ENCODE measurements around the gene DPPA5.

DNA sequence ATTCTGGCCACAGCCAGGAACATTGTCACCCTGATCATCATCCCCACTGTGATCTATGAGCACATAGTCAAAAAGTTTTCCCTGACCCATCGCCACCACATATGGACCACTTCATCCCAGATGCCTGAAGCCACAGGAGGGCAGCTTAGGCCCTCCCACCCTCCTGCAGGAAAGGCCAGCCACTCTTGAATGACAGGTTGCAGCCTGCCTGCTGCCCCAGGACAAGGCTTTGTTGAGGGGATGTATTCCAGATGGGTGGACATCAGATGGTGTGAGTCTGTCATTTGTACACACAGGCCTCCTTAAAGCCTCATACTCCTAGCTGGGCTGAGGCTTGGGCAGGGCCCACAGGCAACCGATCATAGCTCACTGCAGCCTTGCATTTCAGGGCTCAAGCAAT, 30.8 kb downstream of the DPPA5 start:
- TF ChIP-seq ARNT (IDR thresholded peaks at IDR 0.05) = no peak
- no peak for TF ChIP-seq ELF4 (IDR thresholded peaks at IDR 0.05)
- no peak for TF ChIP-seq FOXM1 (IDR thresholded peaks at IDR 0.05; ENCODE audit: borderline replicate concordance)
- TF ChIP-seq TARDBP (IDR thresholded peaks at IDR 0.05) = no peak
- TF ChIP-seq BHLHE40 (IDR thresholded peaks at IDR 0.05; ENCODE audit: borderline replicate concordance) = no peak
- no peak for TF ChIP-seq HDGF (IDR thresholded peaks at IDR 0.05; ENCODE audit: borderline replicate concordance)
- no peak for TF ChIP-seq SP1 (IDR thresholded peaks at IDR 0.05)
- TF ChIP-seq, protein P1, sequence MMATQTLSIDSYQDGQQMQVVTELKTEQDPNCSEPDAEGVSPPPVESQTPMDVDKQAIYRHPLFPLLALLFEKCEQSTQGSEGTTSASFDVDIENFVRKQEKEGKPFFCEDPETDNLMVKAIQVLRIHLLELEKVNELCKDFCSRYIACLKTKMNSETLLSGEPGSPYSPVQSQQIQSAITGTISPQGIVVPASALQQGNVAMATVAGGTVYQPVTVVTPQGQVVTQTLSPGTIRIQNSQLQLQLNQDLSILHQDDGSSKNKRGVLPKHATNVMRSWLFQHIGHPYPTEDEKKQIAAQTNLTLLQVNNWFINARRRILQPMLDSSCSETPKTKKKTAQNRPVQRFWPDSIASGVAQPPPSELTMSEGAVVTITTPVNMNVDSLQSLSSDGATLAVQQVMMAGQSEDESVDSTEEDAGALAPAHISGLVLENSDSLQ (IDR thresholded peaks at IDR 0.05) = no peak
- no peak for TF ChIP-seq L3MBTL2 (conservative IDR thresholded peaks at IDR 0.05)
- no peak for TF ChIP-seq SUZ12 (IDR thresholded peaks at IDR 0.05)
- no peak for TF ChIP-seq FOXA1 (IDR thresholded peaks at IDR 0.05)
- no peak for TF ChIP-seq LEF1 (IDR thresholded peaks at IDR 0.05; ENCODE audit: borderline replicate concordance)
- no peak for TF ChIP-seq NFRKB (IDR thresholded peaks at IDR 0.05)
- TF ChIP-seq CTBP1 (IDR thresholded peaks at IDR 0.05; ENCODE audit: borderline replicate concordance) = no peak

Data from HEK293T (cell line).